HCT116 (cell line): ENCODE measurements around the gene ELK3. TPM values are rescaled to one million over a fixed set of nuclear protein-coding genes. Genes with fewer than 3 reads are reported as not detected.

Source experiments
- ATAC-seq: fragments of 200-7000 bp; cut with Tn5 transposase; 2 replicates; pipeline ENCODE4 v1.9.1; 2020; ENCODE audit warnings: mild to moderate bottlenecking, moderate library complexity
- BruUV-seq: library from RNA; stranded (reverse); fragments of 400-500 nt; replicated peaks from 2 replicates; lab custom pipeline; 2021; lab: Mats Ljungman, UMichigan
- CTCF ChIA-PET: fragments of 300-600 bp; sonication (Branson Sonifier 250); formaldehyde crosslinking; loops from one replicate; lab custom pipeline; 2021; ENCODE audit warnings: antibody characterized with exemption; lab: Charles Lee
- POLR2A ChIA-PET: fragments of 300-600, 350-600 bp; sonication (Branson Sonifier 250); formaldehyde crosslinking; loops from one replicate; lab custom pipeline; 2021; ENCODE audit warnings: antibody characterized with exemption; lab: Charles Lee
- RAD21 ChIA-PET, 2 experiments: fragments of 300-600 bp; sonication (Branson Sonifier 250); formaldehyde crosslinking; loops; one replicate each; lab custom pipeline; 2023; ENCODE audit warnings: low total read pairs in 2 of 2; ENCODE audit not compliant: uncharacterized antibody in 2 of 2, unreplicated experiment in 2 of 2, low non-redundant PET in 1 of 2; lab: Charles Lee
- DNase-seq: peaks from one replicate; pipeline ENCODE4 v3.0.0-alpha.2; 2010; ENCODE audit warnings: low read depth, low spot score
- H2AFZ ChIP-seq: fragments of 200-600 bp; shearing (Covaris generic), sonication (generic); 2 replicates; pipeline ENCODE4 v1.6.1; 2017; ENCODE audit warnings: low read depth, mixed run types, mixed read lengths, antibody characterized with exemption, low read length; ENCODE audit not compliant: poor library complexity, severe bottlenecking
- H3K27ac ChIP-seq: 2 replicates; pipeline ENCODE4 v1.5.1; 2012; ENCODE audit warnings: low read depth, low read length
- H3K27me3 ChIP-seq: fragments of 200-600 bp; sonication (generic); 2 replicates; pipeline ENCODE4 v1.6.1; 2016; ENCODE audit warnings: mixed run types, low read length, mixed read lengths; ENCODE audit not compliant: insufficient read depth
- H3K36me3 ChIP-seq, 2 experiments: fragments of 200-500 bp in 1 of 2; fragments of 200-600 bp in 1 of 2; sonication (Bioruptor generic) in 1 of 2; sonication (generic) in 1 of 2; 2 replicates each; pipeline versions ENCODE4 v1.5.1 to v1.6.1; 2014 to 2016; ENCODE audit warnings: low read length in 2 of 2, inconsistent platforms in 1 of 2, mixed read lengths in 1 of 2, mixed run types in 1 of 2; ENCODE audit not compliant: insufficient read depth in 2 of 2, control insufficient read depth in 1 of 2
- H3K4me1 ChIP-seq, 2 experiments: fragments of 200-600 bp in 1 of 2; sonication (generic) in 1 of 2; 2 replicates each; pipeline versions ENCODE4 v1.5.1 to v1.6.1; 2012 to 2017; ENCODE audit warnings: low read length in 2 of 2, inconsistent platforms in 1 of 2, mild to moderate bottlenecking in 1 of 2, mixed read lengths in 1 of 2, mixed run types in 1 of 2, moderate library complexity in 1 of 2; ENCODE audit not compliant: insufficient read depth in 2 of 2, control insufficient read depth in 1 of 2
- H3K4me2 ChIP-seq: fragments of 200-600 bp; sonication (generic); 2 replicates; pipeline ENCODE4 v1.6.1; 2017; ENCODE audit warnings: mixed run types, low read length, mixed read lengths
- H3K4me3 ChIP-seq, 2 experiments: fragments of 200-600 bp in 1 of 2; sonication (generic) in 1 of 2; replicated peaks in 1 of 2; 2 replicates each; pipeline ENCODE4 v1.5.1; 2011 to 2016; ENCODE audit warnings: low read length in 2 of 2, control low read depth in 1 of 2, low read depth in 1 of 2, mild to moderate bottlenecking in 1 of 2, mixed read lengths in 1 of 2, mixed run types in 1 of 2
- H3K79me2 ChIP-seq: fragments of 200-600 bp; sonication (generic); 2 replicates; pipeline ENCODE4 v1.6.1; 2017; ENCODE audit warnings: mild to moderate bottlenecking, mixed run types, low read length, moderate library complexity, mixed read lengths; ENCODE audit not compliant: insufficient read depth
- H3K9ac ChIP-seq: fragments of 200-600 bp; sonication (generic); 2 replicates; pipeline ENCODE4 v1.6.1; 2016; ENCODE audit warnings: low read length, mixed read lengths
- H3K9me2 ChIP-seq: fragments of 200-600 bp; sonication (generic), shearing (Covaris generic); 2 replicates; pipeline ENCODE4 v1.6.1; 2017; ENCODE audit warnings: mixed run types, mild to moderate bottlenecking, moderate library complexity; ENCODE audit not compliant: insufficient read depth
- H3K9me3 ChIP-seq, 2 experiments: fragments of 200-500 bp in 1 of 2; fragments of 200-600 bp in 1 of 2; sonication (Bioruptor generic) in 1 of 2; sonication (generic) in 1 of 2; 2 replicates each; pipeline ENCODE4 v1.6.1; 2014 to 2017; ENCODE audit warnings: low read length in 2 of 2, mixed read lengths in 2 of 2, inconsistent platforms in 1 of 2, low read depth in 1 of 2, mild to moderate bottlenecking in 1 of 2, mixed run types in 1 of 2, moderate library complexity in 1 of 2; ENCODE audit not compliant: control insufficient read depth in 1 of 2, insufficient read depth in 1 of 2
- H4K20me1 ChIP-seq: fragments of 200-600 bp; sonication (generic), shearing (Covaris generic); 2 replicates; pipeline ENCODE4 v1.6.1; 2017; ENCODE audit warnings: mixed run types, mild to moderate bottlenecking, moderate library complexity; ENCODE audit not compliant: insufficient read depth
- CEBPB ChIP-seq: IDR thresholded peaks from 2 replicates; pipeline ENCODE4 v1.6.1; 2012; ENCODE audit warnings: low read depth
- EGR1 ChIP-seq: IDR thresholded peaks from 2 replicates; pipeline ENCODE4 v1.6.1; 2012; ENCODE audit warnings: low read depth
- JUND ChIP-seq: IDR thresholded peaks from 2 replicates; pipeline ENCODE4 v1.6.1; 2012
- MAX ChIP-seq: IDR thresholded peaks from 2 replicates; pipeline ENCODE4 v1.6.1; 2012
- SP1 ChIP-seq: IDR thresholded peaks from 2 replicates; pipeline ENCODE4 v1.6.1; 2012; ENCODE audit warnings: low read depth
- SRF ChIP-seq: IDR thresholded peaks from 2 replicates; pipeline ENCODE4 v1.6.1; 2012; ENCODE audit warnings: low read depth
- TCF7L2 ChIP-seq: IDR thresholded peaks from 2 replicates; pipeline ENCODE4 v1.7.0; 2011; ENCODE audit warnings: borderline replicate concordance, inconsistent platforms; ENCODE audit not compliant: insufficient read depth, insufficient read length; ENCODE audit errors: extremely low read depth
- YY1 ChIP-seq: IDR thresholded peaks from 2 replicates; pipeline ENCODE4 v1.6.1; 2011; ENCODE audit warnings: low read length, low read depth, moderate library complexity, mild to moderate bottlenecking; ENCODE audit not compliant: insufficient replicate concordance; ENCODE audit errors: extremely low read depth
- intact Hi-C: fragments of 100-400 bp; cut with micrococcal nuclease; formaldehyde crosslinking; loops from 2 replicates; pipeline ENCODE4 v1.10.0; 2022
- total RNA-seq: library from RNA; stranded (reverse); gene quantifications from one replicate; pipeline ENCODE4 v1.2.1, GENCODE V29; 2021; ENCODE audit not compliant: unreplicated experiment
- TF ChIP-seq, protein P1 (sequence below), 3 experiments: fragments of 200-600 bp in 1 of 3; sonication (generic) in 1 of 3; IDR thresholded peaks in 2 of 3; conservative IDR thresholded peaks in 1 of 3; 2 replicates each; pipeline ENCODE4 v1.5.1; 2012 to 2017; ENCODE audit warnings: low read depth in 2 of 3, low read length in 2 of 3, antibody characterized with exemption in 1 of 3, borderline replicate concordance in 1 of 3, control low read depth in 1 of 3, mild to moderate bottlenecking in 1 of 3, mixed read lengths in 1 of 3, mixed run types in 1 of 3, moderate library complexity in 1 of 3; ENCODE audit not compliant: insufficient read depth in 1 of 3

Gene ELK3
- total RNA-seq, 1 experiment from 2014 or later = 45.6 TPM

GRCh38 chr12:96185914-96186313 is 8.3 kb upstream of the ELK3 start:
- no peak for DNase-seq
- POLR2A ChIA-PET = no interaction called here
- Histone ChIP-seq H3K9me3 (no peaks in the 10 kb centered on the region), H3K4me1 (no peaks in the 10 kb centered on the region), H3K79me2 (no peaks in the 10 kb centered on the region), H3K27me3 (no peaks in the 10 kb centered on the region)
- TF ChIP-seq MAX (no peak), JUND (no peak), TCF7L2 (no peak)
- TF ChIP-seq, protein P1, sequence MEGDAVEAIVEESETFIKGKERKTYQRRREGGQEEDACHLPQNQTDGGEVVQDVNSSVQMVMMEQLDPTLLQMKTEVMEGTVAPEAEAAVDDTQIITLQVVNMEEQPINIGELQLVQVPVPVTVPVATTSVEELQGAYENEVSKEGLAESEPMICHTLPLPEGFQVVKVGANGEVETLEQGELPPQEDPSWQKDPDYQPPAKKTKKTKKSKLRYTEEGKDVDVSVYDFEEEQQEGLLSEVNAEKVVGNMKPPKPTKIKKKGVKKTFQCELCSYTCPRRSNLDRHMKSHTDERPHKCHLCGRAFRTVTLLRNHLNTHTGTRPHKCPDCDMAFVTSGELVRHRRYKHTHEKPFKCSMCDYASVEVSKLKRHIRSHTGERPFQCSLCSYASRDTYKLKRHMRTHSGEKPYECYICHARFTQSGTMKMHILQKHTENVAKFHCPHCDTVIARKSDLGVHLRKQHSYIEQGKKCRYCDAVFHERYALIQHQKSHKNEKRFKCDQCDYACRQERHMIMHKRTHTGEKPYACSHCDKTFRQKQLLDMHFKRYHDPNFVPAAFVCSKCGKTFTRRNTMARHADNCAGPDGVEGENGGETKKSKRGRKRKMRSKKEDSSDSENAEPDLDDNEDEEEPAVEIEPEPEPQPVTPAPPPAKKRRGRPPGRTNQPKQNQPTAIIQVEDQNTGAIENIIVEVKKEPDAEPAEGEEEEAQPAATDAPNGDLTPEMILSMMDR (IDR thresholded peaks at IDR 0.05 in 2 of 3, conservative IDR thresholded peaks at IDR 0.05 in 1 of 3; ENCODE audit: borderline replicate concordance in 1 of 3, insufficient read depth in 1 of 3, low read depth in 2 of 3, low read length in 2 of 3) = no peak
- TF ChIP-seq, all 23 proteins: peak for 0
- ChIA-PET CTCF (no interaction called here), RAD21 (no interaction called here)
- H3K9ac ChIP-seq = no peak overlapping the region
- H3K4me2 ChIP-seq = no peak overlapping the region
- no peaks in the 10 kb centered on the region for H4K20me1 ChIP-seq
- BruUV-seq = no TSS peak
- intact Hi-C loops = no loop called here
- no peaks in the 10 kb centered on the region for H3K36me3 ChIP-seq
- H3K9me2 ChIP-seq = no peaks in the 10 kb centered on the region
- no peak overlapping the region for H2AFZ ChIP-seq
- no peak for ATAC-seq
- no peak overlapping the region for H3K27ac ChIP-seq
- H3K4me3 ChIP-seq = no peak overlapping the region

GRCh38 chr12:96186607-96187301 is 7.4 kb upstream of the ELK3 start:
- Histone ChIP-seq H3K27ac (no peak overlapping the region), H3K4me1 (no peaks in the 10 kb centered on the region), H3K9me2 (no peaks in the 10 kb centered on the region), H2AFZ (no peak overlapping the region), H3K27me3 (no peaks in the 10 kb centered on the region), H3K79me2 (no peaks in the 10 kb centered on the region), H3K4me3 (no peak overlapping the region), H4K20me1 (no peaks in the 10 kb centered on the region), H3K9me3 (no peaks in the 10 kb centered on the region), H3K9ac (no peak overlapping the region)
- ChIA-PET POLR2A (interaction anchor here (0.6 kb wide), 1 partner anchor 143 kb away, joined by 3 read pairs; no protein-coding TSS in a partner anchor), CTCF (no interaction called here), RAD21 (no interaction called here)
- no TSS peak for BruUV-seq
- intact Hi-C loops = no loop called here
- TF ChIP-seq, protein P1 (IDR thresholded peaks at IDR 0.05 in 2 of 3, conservative IDR thresholded peaks at IDR 0.05 in 1 of 3; ENCODE audit: borderline replicate concordance in 1 of 3, insufficient read depth in 1 of 3, low read depth in 2 of 3, low read length in 2 of 3) = no peak
- TF ChIP-seq MAX = no peak
- TF ChIP-seq EGR1 = no peak
- no peak for TF ChIP-seq SRF
- no peak for TF ChIP-seq YY1
- TF ChIP-seq SP1 = no peak
- TF ChIP-seq CEBPB = no peak
- TF ChIP-seq, all 23 proteins: peak for 0
- no peaks in the 10 kb centered on the region for H3K36me3 ChIP-seq
- H3K4me2 ChIP-seq = no peak overlapping the region
- no peak for DNase-seq
- ATAC-seq = no peak
